ES-I3 (cell line): Measurements from ENCODE around the gene NRXN3.

Experiments used
- H3K36me3 ChIP-seq: 2 replicates; pipeline ENCODE4 v1.6.1; 2013; ENCODE audit warnings: mild to moderate bottlenecking, low read length, control low read depth, moderate library complexity; ENCODE audit not compliant: insufficient read depth
- H3K4me1 ChIP-seq: 2 replicates; pipeline ENCODE4 v1.6.1; 2013; ENCODE audit warnings: mild to moderate bottlenecking, control low read depth, low read length; ENCODE audit not compliant: insufficient read depth
- H3K9ac ChIP-seq: 2 replicates; pipeline ENCODE4 v1.6.1; 2013; ENCODE audit warnings: low read depth, mild to moderate bottlenecking, low read length, moderate library complexity
- H3K9me3 ChIP-seq: 2 replicates; pipeline ENCODE4 v1.6.1; 2013; ENCODE audit warnings: mild to moderate bottlenecking, low read length, moderate library complexity; ENCODE audit not compliant: control insufficient read depth, insufficient read depth

NRXN3 gene

DNA sequence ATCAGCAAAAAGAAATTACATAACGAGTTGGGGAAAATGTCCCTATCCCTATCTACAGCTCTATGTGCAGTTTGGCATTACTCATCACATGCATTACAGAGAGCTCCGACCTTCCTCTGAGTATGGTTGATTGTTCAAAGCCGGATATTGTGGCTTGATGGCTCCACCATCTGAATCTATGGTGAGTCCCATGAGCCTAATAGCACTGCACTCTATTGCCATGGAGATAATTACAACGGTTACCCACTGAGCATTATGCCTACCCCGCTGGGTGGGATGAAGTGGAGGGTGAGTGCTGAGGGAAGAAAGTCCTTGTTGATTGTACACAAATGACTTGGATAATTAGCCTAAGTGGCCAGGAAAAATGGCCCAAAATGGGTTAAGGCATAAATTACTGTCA lies 800.5 kb downstream of the NRXN3 start:
- no peaks in the 10 kb centered on the region for H3K9me3 ChIP-seq
- no peaks in the 10 kb centered on the region for H3K36me3 ChIP-seq
- H3K4me1 ChIP-seq: peaks cover 4% of the 10 kb centered on the region; the same call in 1 of the 2 replicates
- H3K9ac ChIP-seq: no peak overlapping the region

DNA sequence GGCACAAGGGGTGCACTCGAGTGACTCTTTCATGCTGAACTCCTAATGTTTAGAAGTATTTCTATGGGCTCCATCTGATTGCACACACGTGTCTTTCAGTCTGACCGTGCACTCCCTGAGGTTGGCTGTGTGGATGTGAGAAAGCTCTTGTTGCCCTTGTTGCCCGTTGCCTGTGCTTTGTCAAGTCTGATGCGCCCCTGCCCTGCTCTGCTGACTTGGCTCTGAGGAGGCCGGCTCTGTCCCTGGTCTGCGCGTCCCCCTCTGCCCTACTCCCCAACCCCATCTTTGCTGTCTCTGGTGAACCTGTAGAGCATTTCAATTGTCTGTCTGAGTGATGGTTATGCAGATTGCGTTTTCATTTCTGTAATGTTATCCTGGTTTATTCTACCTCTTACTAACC lies 802.3 kb downstream of the NRXN3 start:
- Histone ChIP-seq H3K4me1 (peaks cover 4% of the 10 kb centered on the region; the same call in 1 of the 2 replicates), H3K9ac (no peak overlapping the region), H3K36me3 (no peaks in the 10 kb centered on the region), H3K9me3 (no peaks in the 10 kb centered on the region)

DNA sequence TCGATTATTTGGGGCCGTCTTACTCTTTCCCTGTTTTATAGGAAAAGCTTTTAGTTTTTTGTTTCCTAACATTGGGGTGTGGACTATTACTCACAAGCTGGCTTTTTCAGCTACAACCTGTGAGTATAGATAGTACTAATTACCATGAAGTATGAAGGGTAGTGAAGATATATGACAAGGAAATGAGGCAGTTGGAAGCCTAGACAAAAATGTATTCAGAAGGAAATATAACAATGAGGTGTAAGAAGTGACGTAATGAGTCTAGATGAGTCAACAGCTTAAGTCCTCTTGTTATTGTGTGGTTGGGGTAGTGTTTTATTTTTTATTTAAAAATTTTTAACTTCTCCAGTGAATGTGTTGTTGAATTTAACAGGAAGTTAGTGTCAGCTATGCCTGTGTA lies 804.5 kb downstream of the NRXN3 start:
- no peak overlapping the region for H3K9ac ChIP-seq
- H3K4me1 ChIP-seq: no peaks in the 10 kb centered on the region; the same call in 1 of the 2 replicates
- H3K36me3 ChIP-seq: no peaks in the 10 kb centered on the region
- H3K9me3 ChIP-seq: no peaks in the 10 kb centered on the region

DNA sequence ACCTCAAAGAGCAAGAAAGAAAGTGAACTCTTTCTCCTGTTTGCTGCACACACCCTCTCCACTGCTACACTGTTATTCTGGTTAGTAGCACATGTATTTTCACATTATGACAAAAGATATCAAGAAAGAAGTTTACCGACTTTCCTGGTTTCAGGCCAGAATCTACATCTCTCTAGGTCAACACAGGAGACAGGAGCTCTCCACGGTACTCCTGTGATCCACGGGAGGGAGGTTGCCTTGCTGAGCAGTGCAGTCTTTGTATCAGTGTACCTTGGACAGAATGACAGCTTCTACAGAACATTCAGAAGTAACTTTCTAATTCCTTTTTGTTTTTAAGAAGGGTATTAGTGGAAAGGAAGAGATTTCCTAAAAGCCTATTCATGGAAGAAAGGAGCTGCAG lies 805.6 kb downstream of the NRXN3 start:
- no peak overlapping the region for H3K9ac ChIP-seq
- H3K9me3 ChIP-seq: no peaks in the 10 kb centered on the region; the same call in 1 of the 2 replicates
- no peaks in the 10 kb centered on the region for H3K4me1 ChIP-seq
- H3K36me3 ChIP-seq: no peaks in the 10 kb centered on the region

DNA sequence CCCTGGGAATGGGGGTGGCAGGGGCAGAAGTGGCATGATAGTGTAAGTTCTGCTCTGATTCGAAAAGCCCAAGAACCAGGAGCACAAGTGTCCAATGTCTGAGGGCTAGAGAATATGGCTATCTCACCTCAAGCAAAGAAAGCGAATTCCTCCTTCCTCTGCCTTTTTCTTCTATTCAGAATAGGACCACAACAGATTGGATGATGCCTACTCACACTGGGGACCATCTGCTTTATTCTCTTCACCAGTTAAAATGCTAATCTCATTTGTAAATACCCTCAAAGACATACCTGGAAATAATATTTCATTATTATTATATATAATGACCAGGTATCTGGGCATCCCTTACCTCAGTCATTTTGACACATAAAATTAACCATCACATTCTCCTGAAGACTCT lies 808.7 kb downstream of the NRXN3 start:
- Histone ChIP-seq H3K4me1 (no peaks in the 10 kb centered on the region; the same call in 1 of the 2 replicates), H3K9me3 (no peaks in the 10 kb centered on the region; the same call in 1 of the 2 replicates), H3K9ac (no peak overlapping the region), H3K36me3 (no peaks in the 10 kb centered on the region)

DNA sequence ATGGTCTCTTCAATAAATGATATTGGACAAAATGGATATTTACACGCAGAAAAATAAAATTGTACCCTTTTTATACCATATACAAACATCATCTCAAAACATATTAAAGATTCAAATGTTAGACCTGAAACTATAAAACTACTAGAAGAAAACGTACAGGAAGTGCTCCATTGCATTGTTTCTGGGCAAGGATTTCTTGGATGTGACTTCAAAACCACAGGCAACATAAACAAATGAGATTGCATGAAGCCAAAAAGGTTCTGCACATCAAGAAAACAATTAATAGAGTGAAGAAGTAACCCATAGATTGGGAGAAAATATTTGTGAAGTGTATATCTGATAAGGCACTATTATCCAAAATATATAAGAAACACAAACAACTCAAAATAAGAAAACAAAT lies 812.4 kb downstream of the NRXN3 start:
- H3K9ac ChIP-seq: no peak overlapping the region
- H3K4me1 ChIP-seq: peaks cover 18% of the 10 kb centered on the region
- H3K9me3 ChIP-seq: no peaks in the 10 kb centered on the region; the same call in 1 of the 2 replicates
- no peaks in the 10 kb centered on the region for H3K36me3 ChIP-seq

DNA sequence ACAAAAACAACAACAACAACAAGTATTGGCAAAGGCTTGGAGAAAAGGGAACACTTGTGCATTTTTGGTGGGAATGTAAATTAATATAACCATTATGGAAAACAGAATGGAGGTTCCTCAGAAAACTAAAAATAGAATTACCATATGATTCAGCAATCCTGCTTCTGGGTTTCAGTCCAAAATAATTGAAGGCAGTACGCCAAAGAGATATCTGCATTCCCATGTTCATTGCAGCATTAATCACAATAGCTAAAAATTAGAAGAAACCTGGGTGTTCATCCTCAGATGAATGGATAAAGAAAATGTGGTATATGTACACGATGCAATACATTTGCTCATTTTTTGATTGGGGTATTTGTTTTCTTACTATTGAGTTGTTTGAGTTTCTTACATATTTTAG lies 813.0 kb downstream of the NRXN3 start:
- Histone ChIP-seq H3K9ac (no peak overlapping the region), H3K9me3 (no peaks in the 10 kb centered on the region; the same call in 1 of the 2 replicates), H3K36me3 (no peaks in the 10 kb centered on the region), H3K4me1 (peaks cover 18% of the 10 kb centered on the region)

DNA sequence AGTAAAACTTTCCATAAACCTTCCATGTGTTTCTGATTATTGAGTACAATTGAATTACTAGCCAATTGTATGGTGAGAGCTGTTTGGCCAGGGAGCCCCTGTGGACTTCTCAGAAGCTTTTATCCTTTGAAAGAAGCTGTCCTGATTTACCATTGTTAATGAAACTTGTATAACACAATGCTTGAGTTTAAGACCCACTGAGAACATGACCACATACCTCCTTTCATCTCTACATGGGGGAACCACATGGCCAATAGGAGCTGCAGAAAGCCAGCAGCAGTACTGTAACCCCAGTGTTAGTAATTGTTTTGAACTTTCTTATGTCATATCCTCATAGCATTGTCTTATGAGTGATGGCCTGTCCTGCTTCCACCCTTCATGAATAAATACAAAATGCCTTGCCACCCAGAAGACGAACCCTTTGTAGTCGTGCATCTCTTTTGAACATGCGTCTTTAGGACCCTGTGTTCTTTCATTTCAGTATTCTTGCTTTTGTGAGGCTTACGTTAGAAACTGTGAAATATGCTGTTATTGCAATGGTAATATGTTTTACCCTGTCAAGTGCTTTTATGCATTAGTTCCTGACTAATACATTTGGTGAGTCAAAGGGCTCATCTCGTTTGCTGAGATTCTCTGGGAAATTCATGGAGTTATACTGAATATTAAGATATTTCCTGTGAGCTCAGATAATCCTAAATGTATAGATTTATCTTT lies 815.7 kb downstream of the NRXN3 start:
- no peak overlapping the region for H3K9ac ChIP-seq
- H3K9me3 ChIP-seq: no peaks in the 10 kb centered on the region
- H3K36me3 ChIP-seq: no peaks in the 10 kb centered on the region
- peaks cover 18% of the 10 kb centered on the region for H3K4me1 ChIP-seq

DNA sequence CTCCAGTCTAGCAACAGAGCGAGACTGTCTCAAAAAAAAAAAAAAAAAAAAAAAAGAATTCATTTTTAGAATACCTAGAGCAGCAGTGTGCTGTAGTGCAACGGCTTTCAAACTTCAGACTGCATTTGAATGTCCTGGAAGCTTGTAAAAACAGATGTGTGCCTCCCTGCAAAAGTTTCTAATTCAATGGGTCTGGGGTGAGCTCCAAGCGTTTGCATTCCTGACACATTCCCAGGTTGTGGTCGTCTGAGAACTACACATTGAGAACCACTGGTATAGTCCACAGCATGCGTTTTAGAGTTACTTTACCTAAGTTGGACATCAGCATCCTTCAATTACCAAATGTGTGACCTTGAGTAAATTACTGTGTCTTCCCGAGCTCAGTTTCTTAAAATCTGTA lies 816.8 kb downstream of the NRXN3 start:
- Histone ChIP-seq H3K4me1 (peaks cover 18% of the 10 kb centered on the region), H3K9ac (no peak overlapping the region), H3K9me3 (no peaks in the 10 kb centered on the region), H3K36me3 (no peaks in the 10 kb centered on the region)

DNA sequence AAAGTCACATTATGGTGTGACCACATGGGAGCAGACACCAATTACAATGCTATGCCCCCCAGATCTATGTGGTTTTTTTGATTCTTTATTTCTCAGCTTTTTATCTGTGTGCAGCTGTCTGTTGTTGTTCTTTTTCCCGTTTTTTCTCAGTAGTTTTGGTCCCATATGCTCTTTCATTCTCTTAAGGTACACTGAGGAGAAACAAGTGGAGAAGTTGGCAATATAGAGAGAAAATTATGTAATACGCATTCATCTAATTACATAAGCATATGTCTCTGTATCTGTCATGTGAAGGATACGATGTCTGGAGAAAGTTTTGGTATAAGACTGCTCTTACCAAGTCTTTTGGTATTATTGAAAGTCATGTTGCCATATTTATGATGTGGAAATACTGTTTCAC lies 819.0 kb downstream of the NRXN3 start:
- H3K9ac ChIP-seq: no peak overlapping the region
- peaks cover 17% of the 10 kb centered on the region for H3K4me1 ChIP-seq
- H3K9me3 ChIP-seq: no peaks in the 10 kb centered on the region
- H3K36me3 ChIP-seq: no peaks in the 10 kb centered on the region

DNA sequence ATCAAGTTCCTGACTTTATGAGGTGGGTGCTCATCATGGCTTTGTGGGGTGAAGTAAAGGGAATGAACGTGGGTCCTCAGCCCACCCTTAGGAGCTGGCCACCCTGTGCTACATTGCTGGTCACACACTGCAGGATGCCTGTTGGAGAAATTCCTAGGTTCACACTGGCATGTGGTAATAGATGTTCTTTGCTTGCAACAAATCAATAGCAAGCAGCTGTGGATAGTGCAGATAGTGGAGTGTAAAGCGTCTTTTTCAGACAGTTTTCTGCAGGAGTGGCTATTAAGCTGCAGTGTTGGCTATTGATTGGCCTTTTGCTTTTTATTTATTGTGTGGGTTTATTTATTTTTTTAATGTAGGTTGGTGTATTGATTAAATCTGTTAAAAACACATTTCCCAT lies 822.7 kb downstream of the NRXN3 start:
- no peak overlapping the region for H3K9ac ChIP-seq
- no peaks in the 10 kb centered on the region for H3K36me3 ChIP-seq
- H3K9me3 ChIP-seq: no peaks in the 10 kb centered on the region
- H3K4me1 ChIP-seq: no peaks in the 10 kb centered on the region; the same call in 1 of the 2 replicates

DNA sequence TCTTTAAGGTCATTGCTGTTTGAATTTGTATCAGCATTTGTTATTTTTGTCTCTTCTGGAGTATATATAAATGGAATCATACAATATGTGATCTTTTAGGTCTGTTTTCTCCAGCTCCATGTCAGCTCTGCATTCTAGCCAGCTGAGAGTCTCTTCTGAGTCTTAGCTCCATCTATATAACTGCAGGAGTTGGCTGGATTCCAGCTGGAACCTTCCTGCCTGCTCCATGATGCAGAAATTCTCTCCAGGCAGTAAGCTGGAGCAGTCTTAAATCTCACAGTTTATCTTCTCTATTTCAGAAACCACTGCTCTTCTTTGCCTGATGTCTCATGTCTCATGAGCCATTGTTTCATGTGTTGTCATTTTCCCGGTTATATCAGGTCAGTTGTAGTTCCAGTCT lies 827.6 kb downstream of the NRXN3 start:
- Histone ChIP-seq H3K9me3 (no peaks in the 10 kb centered on the region), H3K9ac (no peak overlapping the region), H3K4me1 (no peaks in the 10 kb centered on the region), H3K36me3 (no peaks in the 10 kb centered on the region)

DNA sequence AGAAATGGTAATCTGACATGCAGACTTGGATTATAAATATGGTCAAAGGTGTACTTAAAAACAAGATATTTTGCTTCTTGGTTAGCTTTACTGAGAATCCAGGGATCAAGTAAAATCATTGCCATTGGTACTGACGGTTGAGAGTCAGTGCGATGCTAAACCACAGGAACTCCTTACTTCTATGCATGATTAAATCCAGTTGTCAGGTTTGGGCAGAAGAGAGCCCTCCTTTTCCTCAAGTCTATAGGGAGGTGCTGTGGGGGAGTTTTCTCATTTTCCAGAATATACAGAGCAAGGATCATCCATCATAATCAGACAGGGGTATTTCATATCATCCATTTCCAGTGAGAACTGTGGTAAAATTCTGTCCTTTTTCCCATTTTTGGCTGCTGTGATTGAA lies 839.1 kb downstream of the NRXN3 start:
- Histone ChIP-seq H3K36me3 (no peaks in the 10 kb centered on the region), H3K4me1 (peaks cover 3% of the 10 kb centered on the region; the same call in 1 of the 2 replicates)

DNA sequence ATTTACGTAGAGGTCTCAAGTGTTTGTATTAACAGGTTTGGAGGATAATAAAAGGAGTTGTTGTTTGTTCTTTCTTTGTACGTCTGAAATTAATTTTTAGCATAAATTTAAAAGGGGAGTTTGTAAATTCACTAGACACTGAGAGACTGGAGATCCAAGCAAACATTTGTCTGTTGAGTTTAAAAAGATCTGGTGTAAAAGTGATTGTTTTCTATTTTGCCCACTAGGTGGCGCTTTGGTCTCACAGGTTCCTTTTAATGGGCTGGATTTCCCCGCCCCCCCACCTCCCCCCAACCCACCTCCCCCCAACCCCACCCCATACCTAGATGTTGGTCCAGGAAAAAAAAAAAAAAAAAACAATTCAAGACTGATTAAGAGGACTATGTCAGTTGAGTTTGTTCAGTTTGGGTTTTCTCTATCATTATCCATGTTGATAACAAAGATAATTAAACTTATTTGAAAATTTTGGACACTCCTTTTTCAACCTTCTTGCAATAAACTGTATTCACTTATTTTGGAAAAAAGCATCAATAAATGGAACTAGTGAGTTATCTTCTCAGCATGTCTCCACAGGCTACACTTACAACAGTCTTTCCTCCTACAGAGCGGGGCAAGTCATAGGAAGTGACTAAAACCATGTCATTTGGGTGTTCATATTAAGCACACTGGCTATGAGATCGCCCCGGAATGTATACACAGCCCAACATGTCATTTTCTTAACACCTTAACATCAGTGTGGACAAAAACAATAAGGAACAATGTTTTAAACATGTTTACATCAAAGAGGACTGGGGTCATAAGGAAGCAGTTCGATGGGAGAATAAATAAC lies 841.1 kb downstream of the NRXN3 start:
- H3K4me1 ChIP-seq: peaks cover 3% of the 10 kb centered on the region; the same call in 1 of the 2 replicates
- no peaks in the 10 kb centered on the region for H3K36me3 ChIP-seq
- no peak overlapping the region for H3K9ac ChIP-seq
- H3K9me3 ChIP-seq: no peaks in the 10 kb centered on the region

More for the DNA sequence above, 839.1 kb downstream of the NRXN3 start:
- Histone ChIP-seq H3K9me3 (no peaks in the 10 kb centered on the region), H3K9ac (no peak overlapping the region)

DNA sequence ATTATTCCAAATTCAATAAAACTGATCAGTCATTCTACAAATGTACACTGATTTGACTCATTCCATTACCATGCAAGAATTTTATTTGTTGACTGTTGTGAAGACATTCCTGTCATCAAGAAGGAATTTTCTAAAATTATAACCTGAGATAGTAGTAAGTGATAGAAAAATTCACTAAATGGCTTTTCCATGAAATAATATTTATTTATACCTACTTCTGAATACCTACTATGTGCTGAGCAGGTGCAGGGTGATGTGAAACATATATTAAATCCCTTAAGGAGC lies 841.7 kb downstream of the NRXN3 start:
- Histone ChIP-seq H3K4me1 (peaks cover 3% of the 10 kb centered on the region; the same call in 1 of the 2 replicates), H3K9ac (no peak overlapping the region), H3K36me3 (no peaks in the 10 kb centered on the region)

More for the DNA sequence above, 841.7 kb downstream of the NRXN3 start:
- H3K9me3 ChIP-seq: no peaks in the 10 kb centered on the region
